Measurements from ENCODE around the gene MOB2. TPM values are rescaled to one million over a fixed set of nuclear protein-coding genes. Genes with fewer than 3 reads are reported as not detected.

MOB2 gene
- total RNA-seq, 2 donors from 2014 or later, result 39.3 to 46.5 TPM

DNA sequence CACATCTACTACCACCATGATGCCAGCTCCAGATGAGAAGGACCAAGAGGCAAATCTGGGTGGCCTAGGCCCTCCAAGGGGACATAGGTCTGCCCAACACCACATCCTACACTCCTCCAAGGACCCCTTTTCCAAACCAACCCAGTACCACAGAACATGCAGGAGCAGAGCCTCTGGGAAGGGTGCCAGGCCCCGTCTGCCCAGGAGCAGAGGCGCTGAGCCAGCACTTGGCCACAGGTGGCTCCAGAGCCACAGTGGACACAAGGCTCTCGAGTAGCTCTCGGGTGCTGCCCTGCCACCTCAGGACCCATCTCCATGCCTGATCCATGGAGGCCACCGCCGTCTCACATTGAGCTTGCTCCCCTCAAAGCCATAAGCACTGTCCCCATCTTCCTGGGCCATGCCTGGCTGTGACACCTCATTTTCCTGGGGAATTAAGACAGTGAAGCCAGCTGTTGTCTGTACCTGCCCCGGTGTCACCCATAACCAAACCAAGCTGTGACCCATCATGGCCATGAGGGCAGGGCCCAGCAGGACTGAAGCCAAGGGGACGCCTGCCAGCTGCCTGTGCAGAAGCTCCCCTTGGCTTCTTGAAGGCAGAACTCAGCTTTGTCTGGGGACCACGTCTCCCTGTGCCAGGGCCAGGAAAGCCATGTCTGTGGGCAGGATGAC lies 7.4 kb downstream of the MOB2 start:
- Histone ChIP-seq H3K4me1 (replicated peaks) (no peaks in the 10 kb centered on the region), H3K27ac (no peak overlapping the region), H3K4me3 (no peak overlapping the region), H3K27me3 (replicated peaks; ENCODE audit: insufficient read depth) (no peaks in the 10 kb centered on the region), H3K9me3 (no peaks in the 10 kb centered on the region), H3K36me3 (no peaks in the 10 kb centered on the region)
- intact Hi-C loops (cut with DNase I), result no loop called here
- DNase-seq (ENCODE audit: low spot score), result no peak
- 75% methylated on average over 7 of the region's 9 CpGs for WGBS
- no peak for TF ChIP-seq POLR2A (IDR thresholded peaks at IDR 0.05)
- no peak for TF ChIP-seq POLR2AphosphoS5 (IDR thresholded peaks at IDR 0.05)
- TF ChIP-seq, protein P1, sequence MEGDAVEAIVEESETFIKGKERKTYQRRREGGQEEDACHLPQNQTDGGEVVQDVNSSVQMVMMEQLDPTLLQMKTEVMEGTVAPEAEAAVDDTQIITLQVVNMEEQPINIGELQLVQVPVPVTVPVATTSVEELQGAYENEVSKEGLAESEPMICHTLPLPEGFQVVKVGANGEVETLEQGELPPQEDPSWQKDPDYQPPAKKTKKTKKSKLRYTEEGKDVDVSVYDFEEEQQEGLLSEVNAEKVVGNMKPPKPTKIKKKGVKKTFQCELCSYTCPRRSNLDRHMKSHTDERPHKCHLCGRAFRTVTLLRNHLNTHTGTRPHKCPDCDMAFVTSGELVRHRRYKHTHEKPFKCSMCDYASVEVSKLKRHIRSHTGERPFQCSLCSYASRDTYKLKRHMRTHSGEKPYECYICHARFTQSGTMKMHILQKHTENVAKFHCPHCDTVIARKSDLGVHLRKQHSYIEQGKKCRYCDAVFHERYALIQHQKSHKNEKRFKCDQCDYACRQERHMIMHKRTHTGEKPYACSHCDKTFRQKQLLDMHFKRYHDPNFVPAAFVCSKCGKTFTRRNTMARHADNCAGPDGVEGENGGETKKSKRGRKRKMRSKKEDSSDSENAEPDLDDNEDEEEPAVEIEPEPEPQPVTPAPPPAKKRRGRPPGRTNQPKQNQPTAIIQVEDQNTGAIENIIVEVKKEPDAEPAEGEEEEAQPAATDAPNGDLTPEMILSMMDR (IDR thresholded peaks at IDR 0.05), result no peak

DNA sequence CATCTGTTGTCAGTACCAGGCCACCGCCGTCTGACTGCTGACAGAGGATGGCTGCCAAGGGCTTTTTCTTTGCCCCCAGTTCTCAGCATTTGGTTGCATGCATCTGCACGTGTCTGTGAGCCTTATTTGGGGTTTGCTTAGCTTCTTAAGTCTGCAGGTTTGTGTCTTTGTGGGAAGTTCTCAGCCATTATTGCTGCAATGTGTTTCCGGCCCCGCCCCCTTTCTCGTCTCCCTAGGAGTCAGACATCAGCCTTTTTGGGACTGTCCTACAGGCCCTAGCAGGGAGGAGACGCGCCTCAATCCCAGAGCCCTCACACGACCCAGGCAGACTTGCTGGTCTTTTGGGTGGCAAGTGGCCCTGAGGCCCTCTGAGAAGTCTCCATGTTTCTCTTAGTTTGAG lies 8.0 kb downstream of the MOB2 start:
- TF ChIP-seq POLR2AphosphoS5 (IDR thresholded peaks at IDR 0.05), result no peak
- TF ChIP-seq POLR2A (IDR thresholded peaks at IDR 0.05), result no peak
- TF ChIP-seq, protein P1 (IDR thresholded peaks at IDR 0.05), result no peak
- 72% methylated on average over 8 of the region's 9 CpGs for WGBS
- intact Hi-C loops (cut with DNase I), result no loop called here
- Histone ChIP-seq H3K4me3 (no peak overlapping the region), H3K9me3 (no peaks in the 10 kb centered on the region), H3K36me3 (no peaks in the 10 kb centered on the region), H3K27ac (no peak overlapping the region), H3K27me3 (replicated peaks; ENCODE audit: insufficient read depth) (no peaks in the 10 kb centered on the region), H3K4me1 (replicated peaks) (no peaks in the 10 kb centered on the region)
- no peak for DNase-seq (ENCODE audit: low spot score)

DNA sequence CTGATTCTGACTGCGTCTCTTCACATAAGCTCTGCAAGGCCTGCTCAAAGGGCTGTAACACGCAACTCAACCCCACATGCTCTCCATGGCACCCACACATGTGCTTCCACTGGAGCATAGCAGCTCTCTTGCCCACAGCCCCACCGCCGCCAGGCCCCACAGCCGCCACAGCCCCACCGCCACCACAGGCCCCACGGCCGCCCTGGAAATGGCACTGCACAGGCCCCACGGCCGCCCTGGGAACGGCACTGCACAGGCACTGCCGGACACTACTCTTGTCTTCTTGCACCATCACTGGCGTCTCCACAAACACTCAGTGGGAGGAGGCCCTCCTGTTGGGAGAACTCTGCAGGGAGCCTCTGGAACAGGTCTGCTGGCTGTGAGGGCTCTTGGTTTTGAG lies 8.6 kb downstream of the MOB2 start:
- TF ChIP-seq POLR2AphosphoS5 (IDR thresholded peaks at IDR 0.05) (no peak), POLR2A (IDR thresholded peaks at IDR 0.05) (no peak)
- TF ChIP-seq, protein P1 (IDR thresholded peaks at IDR 0.05), result no peak
- no peaks in the 10 kb centered on the region for H3K27me3 ChIP-seq (replicated peaks; ENCODE audit: insufficient read depth)
- no peak overlapping the region for H3K27ac ChIP-seq
- WGBS, result 89% methylated on average over 13 of the region's 13 CpGs
- no peaks in the 10 kb centered on the region for H3K36me3 ChIP-seq
- no peaks in the 10 kb centered on the region for H3K4me1 ChIP-seq (replicated peaks)
- no peaks in the 10 kb centered on the region for H3K9me3 ChIP-seq
- intact Hi-C loops (cut with DNase I), result no loop called here
- DNase-seq (ENCODE audit: low spot score), result no peak
- no peak overlapping the region for H3K4me3 ChIP-seq

DNA sequence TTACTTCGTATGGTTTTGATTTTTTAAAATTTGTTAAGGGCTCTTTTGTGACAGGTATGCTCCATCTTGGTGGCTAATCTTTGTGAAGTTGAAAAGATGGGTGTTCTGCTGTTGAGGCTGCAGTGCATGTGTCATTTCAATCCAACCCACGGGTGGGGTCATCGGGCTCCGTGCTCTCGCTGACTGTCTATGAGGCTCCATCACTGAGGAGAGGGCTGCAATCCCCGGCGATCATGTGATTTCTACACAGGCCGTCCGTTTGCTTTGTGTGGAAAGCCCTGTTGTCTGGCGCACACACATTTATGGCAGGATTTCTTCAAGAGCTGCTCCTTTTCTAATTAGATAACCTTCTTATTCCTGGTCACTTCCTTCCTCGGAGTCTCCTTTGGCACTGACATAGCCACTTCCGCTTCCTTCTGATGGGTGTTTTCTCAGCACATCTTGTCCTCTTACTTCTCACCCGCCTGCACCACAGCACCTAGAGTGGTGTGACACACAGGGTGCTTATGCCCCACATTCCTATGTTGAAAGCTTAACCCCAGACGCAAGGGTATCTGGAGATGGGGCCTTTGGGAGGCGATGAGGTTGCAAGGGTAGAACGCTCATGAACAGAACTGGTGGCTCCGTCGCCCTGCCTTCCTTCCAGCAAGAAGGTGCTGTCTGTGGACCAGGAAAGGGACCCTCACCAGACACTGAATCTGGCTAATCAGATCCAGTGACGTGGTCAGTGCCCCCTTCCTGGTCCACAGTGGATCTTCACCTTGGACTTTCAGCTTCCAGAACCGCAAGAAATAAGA lies 9.4 kb downstream of the MOB2 start:
- intact Hi-C loops (cut with DNase I), result no loop called here
- TF ChIP-seq, protein P1 (IDR thresholded peaks at IDR 0.05), result no peak
- TF ChIP-seq POLR2A (IDR thresholded peaks at IDR 0.05) (no peak), POLR2AphosphoS5 (IDR thresholded peaks at IDR 0.05) (no peak)
- Histone ChIP-seq H3K9me3 (no peaks in the 10 kb centered on the region), H3K27ac (no peak overlapping the region), H3K4me1 (replicated peaks) (no peaks in the 10 kb centered on the region), H3K4me3 (no peak overlapping the region), H3K36me3 (no peaks in the 10 kb centered on the region), H3K27me3 (replicated peaks; ENCODE audit: insufficient read depth) (no peaks in the 10 kb centered on the region)
- WGBS, result 89% methylated on average over 20 of the region's 20 CpGs
- DNase-seq (ENCODE audit: low spot score), result no peak

All from prostate gland (tissue), 2 donors.